Osteoblast (primary cell): ENCODE data around the gene DIO3. TPM values are rescaled to one million over a fixed set of nuclear protein-coding genes. Genes with fewer than 3 reads are reported as not detected.

ENCODE experiments used
- DNase-seq: peaks from one replicate; pipeline ENCODE4 v3.0.0; 2011; ENCODE audit warnings: low spot score, mixed read lengths; ENCODE audit not compliant: insufficient read length; ENCODE audit errors: missing footprints
- H2AFZ ChIP-seq: 2 replicates; pipeline ENCODE4 v1.6.0; 2011; ENCODE audit warnings: mild to moderate bottlenecking, low read length
- H3K27ac ChIP-seq: 2 replicates; pipeline ENCODE4 v1.5.1; 2011; ENCODE audit warnings: mild to moderate bottlenecking, low read depth, low read length, moderate library complexity
- H3K27me3 ChIP-seq: 2 replicates; pipeline ENCODE4 v1.6.0; 2012; ENCODE audit warnings: mild to moderate bottlenecking, control low read depth, inconsistent platforms, low read length, moderate library complexity; ENCODE audit not compliant: insufficient read depth
- H3K36me3 ChIP-seq: 2 replicates; pipeline ENCODE4 v1.5.1; 2011; ENCODE audit warnings: mild to moderate bottlenecking, low read length, control low read depth, moderate library complexity; ENCODE audit not compliant: insufficient read depth
- H3K4me1 ChIP-seq: 2 replicates; pipeline ENCODE4 v1.5.1; 2011; ENCODE audit warnings: mild to moderate bottlenecking, low read length, control low read depth, moderate library complexity; ENCODE audit not compliant: insufficient read depth
- H3K4me2 ChIP-seq: 2 replicates; pipeline ENCODE4 v1.6.0; 2011; ENCODE audit warnings: mild to moderate bottlenecking, low read length; ENCODE audit not compliant: insufficient read depth
- H3K4me3 ChIP-seq: fragments of 200-600 bp; sonication (generic); 3 replicates; pipeline ENCODE4 v1.5.1; 2012; ENCODE audit warnings: mild to moderate bottlenecking, low read length, inconsistent platforms; ENCODE audit not compliant: insufficient read depth
- H3K79me2 ChIP-seq: 2 replicates; pipeline ENCODE4 v1.6.0; 2012; ENCODE audit warnings: mild to moderate bottlenecking, low read length, control low read depth, inconsistent platforms; ENCODE audit not compliant: insufficient read depth
- H3K9me3 ChIP-seq: 2 replicates; pipeline ENCODE4 v1.5.1; 2011; ENCODE audit warnings: low read depth, low read length, control low read depth
- H4K20me1 ChIP-seq: 2 replicates; pipeline ENCODE4 v1.6.0; 2012; ENCODE audit warnings: mild to moderate bottlenecking, low read length, control low read depth; ENCODE audit not compliant: insufficient read depth
- total RNA-seq: library from RNA; depleted of rRNA; stranded (reverse); fragments of >200 nt; gene quantifications from 2 replicates; pipeline ENCODE4 v1.2.3, GENCODE V29; 2012
- TF ChIP-seq, protein P1 (sequence below): IDR thresholded peaks from 2 replicates; pipeline ENCODE4 v1.5.1; 2011; ENCODE audit warnings: mild to moderate bottlenecking, low read depth, low read length, moderate library complexity; ENCODE audit errors: extremely low read depth

DIO3 gene
- total RNA-seq, 1 donor: not detected

DNA sequence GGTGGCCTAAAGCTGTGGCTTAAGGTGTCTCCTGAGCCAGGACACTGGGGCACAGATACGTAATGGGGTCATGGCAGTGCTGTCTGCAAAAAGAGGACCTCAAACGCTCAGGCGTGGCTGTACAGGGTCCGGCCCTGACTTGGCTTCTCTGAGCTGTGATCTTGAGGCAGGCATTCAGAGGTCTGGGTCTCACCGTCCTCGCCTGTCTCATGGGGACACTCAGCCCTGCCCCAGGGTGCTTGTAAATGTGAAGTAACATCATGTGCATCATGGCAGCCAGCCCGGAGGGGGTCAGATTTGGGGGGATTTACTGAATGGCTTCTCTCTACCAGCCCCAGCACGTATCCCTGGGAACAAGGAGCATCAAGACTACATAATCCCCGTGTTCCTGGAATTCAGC, 28.8 kb downstream of the DIO3 start:
- Histone ChIP-seq H3K36me3 (no peaks in the 10 kb centered on the region), H4K20me1 (no peaks in the 10 kb centered on the region), H3K4me1 (no peaks in the 10 kb centered on the region), H3K27ac (no peak overlapping the region), H3K79me2 (no peaks in the 10 kb centered on the region), H3K4me3 (no peak overlapping the region), H3K9me3 (no peaks in the 10 kb centered on the region), H2AFZ (no peak overlapping the region), H3K27me3 (no peaks in the 10 kb centered on the region), H3K4me2 (no peak overlapping the region)
- TF ChIP-seq, protein P1, sequence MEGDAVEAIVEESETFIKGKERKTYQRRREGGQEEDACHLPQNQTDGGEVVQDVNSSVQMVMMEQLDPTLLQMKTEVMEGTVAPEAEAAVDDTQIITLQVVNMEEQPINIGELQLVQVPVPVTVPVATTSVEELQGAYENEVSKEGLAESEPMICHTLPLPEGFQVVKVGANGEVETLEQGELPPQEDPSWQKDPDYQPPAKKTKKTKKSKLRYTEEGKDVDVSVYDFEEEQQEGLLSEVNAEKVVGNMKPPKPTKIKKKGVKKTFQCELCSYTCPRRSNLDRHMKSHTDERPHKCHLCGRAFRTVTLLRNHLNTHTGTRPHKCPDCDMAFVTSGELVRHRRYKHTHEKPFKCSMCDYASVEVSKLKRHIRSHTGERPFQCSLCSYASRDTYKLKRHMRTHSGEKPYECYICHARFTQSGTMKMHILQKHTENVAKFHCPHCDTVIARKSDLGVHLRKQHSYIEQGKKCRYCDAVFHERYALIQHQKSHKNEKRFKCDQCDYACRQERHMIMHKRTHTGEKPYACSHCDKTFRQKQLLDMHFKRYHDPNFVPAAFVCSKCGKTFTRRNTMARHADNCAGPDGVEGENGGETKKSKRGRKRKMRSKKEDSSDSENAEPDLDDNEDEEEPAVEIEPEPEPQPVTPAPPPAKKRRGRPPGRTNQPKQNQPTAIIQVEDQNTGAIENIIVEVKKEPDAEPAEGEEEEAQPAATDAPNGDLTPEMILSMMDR: no peak
- peak; percentile 82 for DNase-seq

DNA sequence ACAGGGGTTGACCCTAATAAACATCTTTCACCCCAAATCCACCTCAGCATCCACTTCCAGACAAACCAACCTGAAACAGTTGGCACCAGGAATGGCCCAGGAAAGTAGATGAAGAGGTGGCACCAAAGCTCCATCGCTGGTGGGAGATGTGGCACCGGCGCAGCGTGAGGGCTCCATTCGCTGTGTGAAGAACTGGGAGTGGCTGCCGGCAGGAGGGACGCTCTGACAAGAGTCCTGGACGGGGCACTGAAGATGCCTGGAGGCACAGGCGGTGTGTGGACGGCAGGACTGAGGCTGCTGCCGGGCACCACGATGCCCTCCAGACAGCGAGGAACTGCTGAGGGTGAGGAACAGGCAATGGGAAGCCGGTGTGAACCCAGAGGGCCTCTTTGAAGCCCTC, 29.3 kb downstream of the DIO3 start:
- no peaks in the 10 kb centered on the region for H3K36me3 ChIP-seq
- TF ChIP-seq, protein P1: no peak

DNA sequence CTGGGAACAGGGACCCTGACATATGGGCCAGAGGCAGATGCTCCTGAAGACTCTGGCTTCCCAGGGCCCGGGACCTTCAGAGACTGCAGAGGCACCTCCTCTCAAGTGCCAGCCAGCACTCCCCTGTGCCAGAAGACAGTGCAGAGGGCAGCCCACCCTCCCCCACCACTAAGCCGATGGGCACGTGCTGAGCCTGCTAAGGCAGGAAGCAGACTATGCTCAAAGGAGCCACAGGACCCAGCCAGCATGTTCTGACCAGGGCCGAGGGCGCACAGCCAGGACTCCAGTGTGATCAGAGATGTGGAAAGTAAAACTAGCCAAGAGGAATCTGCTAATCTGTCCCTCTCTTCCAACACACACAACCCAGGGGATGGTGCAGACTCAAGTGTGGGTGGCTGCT, 29.8 kb downstream of the DIO3 start:
- Histone ChIP-seq H3K27me3 (no peaks in the 10 kb centered on the region), H3K4me1 (no peaks in the 10 kb centered on the region), H3K79me2 (no peaks in the 10 kb centered on the region), H2AFZ (no peak overlapping the region), H3K27ac (no peak overlapping the region), H3K4me2 (no peak overlapping the region), H3K4me3 (no peak overlapping the region), H3K36me3 (no peaks in the 10 kb centered on the region), H4K20me1 (no peaks in the 10 kb centered on the region), H3K9me3 (no peaks in the 10 kb centered on the region)
- TF ChIP-seq, protein P1: no peak
- DNase-seq: peak; percentile 81

More for the DNA sequence above, 29.3 kb downstream of the DIO3 start:
- Histone ChIP-seq H3K4me1 (no peaks in the 10 kb centered on the region), H3K4me2 (no peak overlapping the region), H3K79me2 (no peaks in the 10 kb centered on the region), H3K9me3 (no peaks in the 10 kb centered on the region), H4K20me1 (no peaks in the 10 kb centered on the region), H2AFZ (no peak overlapping the region), H3K27ac (no peak overlapping the region), H3K4me3 (no peak overlapping the region), H3K27me3 (no peaks in the 10 kb centered on the region)
- peak; percentile 23 for DNase-seq

DNA sequence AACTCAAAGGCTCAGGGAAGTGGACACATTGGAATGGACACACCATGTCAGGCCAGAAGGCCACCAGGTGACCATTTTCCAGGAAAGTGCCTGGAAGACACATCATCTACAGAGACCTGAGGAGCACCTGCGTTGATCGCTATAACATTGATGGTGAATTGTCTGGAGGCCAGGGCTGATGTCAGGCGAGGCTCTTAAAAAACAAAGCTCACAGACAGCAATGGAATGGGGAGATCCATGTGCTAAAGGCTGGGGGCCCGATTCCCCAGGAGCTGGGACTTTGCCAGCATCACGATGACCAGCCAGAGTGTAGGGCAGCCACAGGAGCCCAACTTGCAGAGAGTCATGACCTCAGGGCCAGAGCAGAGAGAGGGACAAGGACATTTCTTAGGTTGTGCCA, 30.3 kb downstream of the DIO3 start:
- no peaks in the 10 kb centered on the region for H4K20me1 ChIP-seq
- no peak overlapping the region for H3K4me2 ChIP-seq
- H3K79me2 ChIP-seq: no peaks in the 10 kb centered on the region
- H3K4me3 ChIP-seq: no peak overlapping the region
- no peak overlapping the region for H3K27ac ChIP-seq
- TF ChIP-seq, protein P1: no peak
- no peaks in the 10 kb centered on the region for H3K27me3 ChIP-seq
- no peak overlapping the region for H2AFZ ChIP-seq
- H3K36me3 ChIP-seq: no peaks in the 10 kb centered on the region
- DNase-seq: peak; percentile 74
- no peaks in the 10 kb centered on the region for H3K4me1 ChIP-seq
- H3K9me3 ChIP-seq: no peaks in the 10 kb centered on the region
